ENCODE results near the gene SYNJ2.

- TF ChIP-seq EZH2 (IDR thresholded peaks at IDR 0.05; ENCODE audit: borderline replicate concordance, low read length): no peak
- no peak for TF ChIP-seq CTCF (IDR thresholded peaks at IDR 0.05; ENCODE audit: low read length)
Observed at GRCh38 chr6:158036261-158036660, 54.6 kb downstream of the SYNJ2 start.
